Measurements from ENCODE around the gene EXOC3L2. TPM values are rescaled to one million over a fixed set of nuclear protein-coding genes. Genes with fewer than 3 reads are reported as not detected.

EXOC3L2 gene
- total RNA-seq, 1 experiment from 2014 or later = 0.61 TPM

- no peak overlapping the region for H2AK5ac ChIP-seq (ENCODE audit: insufficient read length, low read length)
- no peak overlapping the region for H3K56ac ChIP-seq (ENCODE audit: insufficient read length, low read depth, low read length)
- H3K23me2 ChIP-seq (ENCODE audit: insufficient read length, low read depth, low read length, poor library complexity, severe bottlenecking) = no peaks in the 10 kb centered on the region
- no peak overlapping the region for H2BK20ac ChIP-seq (ENCODE audit: low read depth, low read length, poor library complexity, severe bottlenecking)
- H3K4me2 ChIP-seq (ENCODE audit: insufficient read depth, insufficient read length, low read length) = no peak overlapping the region
- no peaks in the 10 kb centered on the region for H3K79me2 ChIP-seq (ENCODE audit: insufficient read depth, low read length)
- no peak overlapping the region for H2BK5ac ChIP-seq (ENCODE audit: insufficient read length, low read length)
- H3K36me3 Mint-ChIP-seq (ENCODE audit: insufficient read depth in 1 of 3, low read depth in 3 of 3) = peaks cover 2 to 40% (median 26%) of the 10 kb centered on the region in 3 experiments; a peak in 6 of 7 replicates
- H3K4me1 ChIP-seq (ENCODE audit: insufficient read depth, low read length) = no peaks in the 10 kb centered on the region
- no peak overlapping the region for H2BK15ac ChIP-seq (ENCODE audit: low read depth, low read length)
- no peak overlapping the region for H4K8ac ChIP-seq (replicated peaks; ENCODE audit: insufficient read length, low read depth, low read length)
- H2BK120ac ChIP-seq (ENCODE audit: low read depth, low read length, poor library complexity, severe bottlenecking) = no peak overlapping the region
- H3K9me3 ChIP-seq (ENCODE audit: control insufficient read depth, low read depth, low read length) = no peaks in the 10 kb centered on the region
- TF ChIP-seq CTCF (conservative IDR thresholded peaks at IDR 0.05) = no peak
- peaks cover 8% of the 10 kb centered on the region for H4K20me1 ChIP-seq (ENCODE audit: control insufficient read depth, insufficient read depth, insufficient read length)
- H3K14ac ChIP-seq (ENCODE audit: insufficient read depth, low read length) = no peak overlapping the region
- H3K9ac ChIP-seq (ENCODE audit: extremely low read depth, insufficient read length, low read length) = no peak overlapping the region
- no peak overlapping the region for H2BK12ac ChIP-seq (ENCODE audit: insufficient read length, low read depth, low read length)
- no CpG with 5 or more reads among the region's 12 CpGs for WGBS (ENCODE audit: extremely low coverage, insufficient read length, low lambda C conversion rate)
- no peak overlapping the region; a peak in 1 of 5 replicates for H3K4me3 Mint-ChIP-seq
- no peak overlapping the region for H3K4ac ChIP-seq (ENCODE audit: low read depth, low read length)
- H3K18ac ChIP-seq (ENCODE audit: insufficient read length, low read depth, low read length) = no peak overlapping the region
- no peak overlapping the region for H3K27ac ChIP-seq (ENCODE audit: insufficient read length, low read depth, low read length)
- DNase-seq = no peak
- no peak overlapping the region for H4K5ac ChIP-seq (ENCODE audit: insufficient read length, low read depth, low read length)
- no peaks in the 10 kb centered on the region for H3K4me1 Mint-ChIP-seq
- H3K27me3 Mint-ChIP-seq (ENCODE audit: low read depth) = peaks cover 1% of the 10 kb centered on the region
- H3K27me3 ChIP-seq (ENCODE audit: insufficient read depth, low read length) = no peaks in the 10 kb centered on the region
- no peak overlapping the region for H3K27ac Mint-ChIP-seq
- no peaks in the 10 kb centered on the region for H3K9me3 Mint-ChIP-seq
- no peaks in the 10 kb centered on the region for H3K79me1 ChIP-seq (ENCODE audit: insufficient read depth, low read depth, low read length, poor library complexity, severe bottlenecking)
- no peak overlapping the region for H2AFZ ChIP-seq (ENCODE audit: low read length)
- H3T11ph ChIP-seq (ENCODE audit: low read length) = no peak overlapping the region
- H3K23ac ChIP-seq (ENCODE audit: insufficient read length, low read depth, low read length) = no peak overlapping the region
- H4K91ac ChIP-seq (ENCODE audit: insufficient read length, low read depth, low read length) = no peak overlapping the region
Observed at GRCh38 chr19:45267296-45267695, 22.1 kb upstream of the EXOC3L2 start.

Data from H9 (cell line).